Liver (tissue), 9 donors: Measurements from ENCODE around the gene DBP. TPM values are rescaled to one million over a fixed set of nuclear protein-coding genes. Genes with fewer than 3 reads are reported as not detected.

Experiments
- DNase-seq: peaks from one replicate; pipeline ENCODE4 v3.0.0-alpha.2; 2017; ENCODE audit warnings: low spot score
- H3K27ac ChIP-seq, 2 donors: one replicate each; pipeline ENCODE4 v1.7.0; 2013; ENCODE audit warnings: inconsistent platforms in 2 of 2, low read length in 2 of 2, control low read depth in 1 of 2, low read depth in 1 of 2, mild to moderate bottlenecking in 1 of 2
- H3K27me3 ChIP-seq, 4 donors: one replicate each; pipeline versions ENCODE4 v1.6.1 to v1.7.0; 2013; ENCODE audit warnings: low read length in 3 of 4, inconsistent platforms in 1 of 4, mild to moderate bottlenecking in 1 of 4, moderate library complexity in 1 of 4; ENCODE audit not compliant: control insufficient read depth in 4 of 4, insufficient read depth in 4 of 4
- H3K36me3 ChIP-seq, 4 donors: one replicate each; pipeline versions ENCODE4 v1.6.1 to v1.7.0; 2013; ENCODE audit warnings: low read length in 3 of 4, mild to moderate bottlenecking in 3 of 4, low read depth in 1 of 4, moderate library complexity in 1 of 4; ENCODE audit not compliant: control insufficient read depth in 4 of 4, insufficient read depth in 3 of 4
- H3K4me1 ChIP-seq, 4 donors: one replicate each; pipeline versions ENCODE4 v1.6.1 to v1.7.0; 2013; ENCODE audit warnings: low read length in 3 of 4, mild to moderate bottlenecking in 3 of 4, moderate library complexity in 1 of 4; ENCODE audit not compliant: control insufficient read depth in 4 of 4, insufficient read depth in 4 of 4
- H3K4me3 ChIP-seq, 3 donors: one replicate each; pipeline versions ENCODE4 v1.6.1 to v1.7.0; 2013; ENCODE audit warnings: low read length in 3 of 3, control low read depth in 1 of 3, low read depth in 1 of 3, mild to moderate bottlenecking in 1 of 3
- H3K9ac ChIP-seq, 2 donors: one replicate each; pipeline ENCODE4 v1.7.0; 2013; ENCODE audit warnings: low read length in 2 of 2, mild to moderate bottlenecking in 2 of 2, moderate library complexity in 2 of 2, control low read depth in 1 of 2, low read depth in 1 of 2
- H3K9me3 ChIP-seq, 4 donors: one replicate each; pipeline versions ENCODE4 v1.6.1 to v1.7.0; 2013; ENCODE audit warnings: low read length in 3 of 4; ENCODE audit not compliant: control insufficient read depth in 4 of 4
- CTCF ChIP-seq: fragments of 150-350 bp; IDR thresholded peaks from 2 replicates; pipeline ENCODE4 v1.5.1; 2017; ENCODE audit warnings: improper control_type of control experiment, low read depth, low read length; ENCODE audit not compliant: missing input control
- EGR1 ChIP-seq, 2 donors: IDR thresholded peaks; 2 replicates each; pipeline ENCODE4 v1.6.1; 2016 to 2018; ENCODE audit warnings: antibody characterized with exemption in 2 of 2, low read depth in 2 of 2
- FOXA1 ChIP-seq: IDR thresholded peaks from 2 replicates; pipeline ENCODE4 v1.6.1; 2016; ENCODE audit warnings: antibody characterized with exemption
- FOXA2 ChIP-seq: IDR thresholded peaks from 2 replicates; pipeline ENCODE4 v1.6.1; 2016; ENCODE audit warnings: antibody characterized with exemption
- GABPA ChIP-seq, 2 donors: IDR thresholded peaks in 1 of 2; conservative IDR thresholded peaks in 1 of 2; 2 replicates each; pipeline ENCODE4 v1.6.1; 2016; ENCODE audit warnings: antibody characterized with exemption in 2 of 2, mild to moderate bottlenecking in 1 of 2, moderate library complexity in 1 of 2
- HNF4A ChIP-seq, 2 donors: conservative IDR thresholded peaks; 2 replicates each; pipeline ENCODE4 v1.6.1; 2016; ENCODE audit warnings: antibody characterized with exemption in 2 of 2, mild to moderate bottlenecking in 2 of 2
- HNF4G ChIP-seq: IDR thresholded peaks from 2 replicates; pipeline ENCODE4 v1.6.1; 2016; ENCODE audit warnings: antibody characterized with exemption
- JUND ChIP-seq, 2 donors: IDR thresholded peaks; 2 replicates each; pipeline ENCODE4 v1.6.1; 2016; ENCODE audit warnings: antibody characterized with exemption in 2 of 2
- MAX ChIP-seq: IDR thresholded peaks from 2 replicates; pipeline ENCODE4 v1.6.1; 2016; ENCODE audit warnings: antibody characterized with exemption
- NR2F2 ChIP-seq: IDR thresholded peaks from 2 replicates; pipeline ENCODE4 v1.6.1; 2016; ENCODE audit warnings: antibody characterized with exemption
- RAD21 ChIP-seq, 2 donors: IDR thresholded peaks; 2 replicates each; pipeline ENCODE4 v1.6.1; 2016; ENCODE audit warnings: antibody characterized with exemption in 2 of 2, mild to moderate bottlenecking in 2 of 2
- RXRA ChIP-seq, 2 donors: IDR thresholded peaks; 2 replicates each; pipeline ENCODE4 v1.6.1; 2017 to 2018; ENCODE audit warnings: antibody characterized with exemption in 2 of 2, mild to moderate bottlenecking in 1 of 2
- SP1 ChIP-seq: IDR thresholded peaks from 2 replicates; pipeline ENCODE4 v1.6.1; 2018; ENCODE audit warnings: antibody characterized with exemption, mild to moderate bottlenecking
- TAF1 ChIP-seq: conservative IDR thresholded peaks from 2 replicates; pipeline ENCODE4 v1.6.1; 2016; ENCODE audit warnings: antibody characterized with exemption, mild to moderate bottlenecking
- YY1 ChIP-seq: IDR thresholded peaks from 2 replicates; pipeline ENCODE4 v1.6.1; 2016; ENCODE audit warnings: antibody characterized with exemption, mild to moderate bottlenecking
- ZBTB33 ChIP-seq: IDR thresholded peaks from 2 replicates; pipeline ENCODE4 v1.6.1; 2016; ENCODE audit warnings: antibody characterized with exemption
- WGBS: extraction: QIAGEN DNeasy Blood & Tissue Kit; methylation state at CpG from one replicate; pipeline ENCODE4 v1.1.7; 2013; 5-methylcytosine and 5-hydroxymethylcytosine counted together
- polyA plus RNA-seq, 2 donors: library from polyadenylated mRNA; stranded (reverse) in 1 of 2; unstranded in 1 of 2; fragments of 200-250 nt in 1 of 2; fragments of >200 nt in 1 of 2; fragmentation: Nextera tagmentation in 1 of 2; extraction: Ambion mirVana in 1 of 2; gene quantifications; one replicate each; pipeline versions ENCODE4 v1.2.1 to v1.2.3, GENCODE V29; 2013 to 2015
- total RNA-seq, 2 donors: library from RNA; depleted of rRNA; stranded (reverse); fragments of >200 nt; gene quantifications; one replicate each; pipeline ENCODE4 v1.2.3, GENCODE V29; 2014
- TF ChIP-seq, protein P1 (sequence below): IDR thresholded peaks from 2 replicates; pipeline ENCODE4 v1.6.1; 2016; ENCODE audit warnings: antibody characterized with exemption
- TF ChIP-seq, protein P2 (sequence below): IDR thresholded peaks from 2 replicates; pipeline ENCODE4 v1.6.1; 2016; ENCODE audit warnings: antibody characterized with exemption, mild to moderate bottlenecking
- donor health status: healthy.
- donor health status: healthy.
- donor health status: healthy.
- donor health status: healthy.
- donor health status: healthy.

DBP gene
- total and polyA plus RNA-seq, 4 donors, result 1.2 to 4.5 (median 1.8) TPM

DNA sequence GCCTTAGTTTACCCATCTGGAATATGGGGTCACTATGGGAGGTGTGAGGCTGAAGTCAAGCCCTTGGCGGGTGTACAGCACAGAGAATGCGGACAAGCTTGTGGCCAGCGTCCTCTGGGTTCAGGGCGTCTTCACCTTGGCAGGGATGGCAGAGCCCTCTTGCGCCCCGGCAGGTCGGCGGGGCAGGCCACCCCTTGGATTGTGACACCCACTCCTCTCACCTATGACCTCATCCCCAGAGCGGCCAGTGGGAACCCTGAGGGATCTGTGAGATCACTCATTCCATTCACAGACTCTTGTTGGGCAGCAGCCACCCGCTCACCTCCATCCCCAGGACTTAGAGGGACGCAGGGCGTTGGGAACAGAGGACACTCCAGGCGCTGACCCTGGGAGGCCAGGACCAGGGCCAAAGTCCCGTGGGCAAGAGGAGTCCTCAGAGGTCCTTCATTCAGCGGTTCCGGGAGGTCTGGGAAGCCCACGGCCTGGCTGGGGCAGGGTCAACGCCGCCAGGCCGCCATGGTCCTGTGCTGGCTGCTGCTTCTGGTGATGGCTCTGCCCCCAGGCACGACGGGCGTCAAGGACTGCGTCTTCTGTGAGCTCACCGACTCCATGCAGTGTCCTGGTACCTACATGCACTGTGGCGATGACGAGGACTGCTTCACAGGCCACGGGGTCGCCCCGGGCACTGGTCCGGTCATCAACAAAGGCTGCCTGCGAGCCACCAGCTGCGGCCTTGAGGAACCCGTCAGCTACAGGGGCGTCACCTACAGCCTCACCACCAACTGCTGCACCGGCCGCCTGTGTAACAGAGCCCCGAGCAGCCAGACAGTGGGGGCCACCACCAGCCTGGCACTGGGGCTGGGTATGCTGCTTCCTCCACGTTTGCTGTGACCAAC lies 30.5 kb downstream of the DBP start, which contains the start of gene SPACA4:
Gene SPACA4 (plus strand): TSS at position 280 of the 896 bp plus-strand sequence. CDS start 237 bp downstream, at position 517.
- WGBS, result 88% methylated on average over 39 of the region's 39 CpGs

More for the DNA sequence above, 30.5 kb downstream of the DBP start, which contains the start of gene SPACA4:
- H3K9ac ChIP-seq, result no peak within 1 kb of the TSS
- DNase-seq, result no peak
- H3K27ac ChIP-seq, result no peak within 1 kb of the TSS
- no peak for TF ChIP-seq FOXA2
- TF ChIP-seq EGR1 (IDR thresholded peaks at IDR 0.05; ENCODE audit: low read depth in 2 of 2), result no peak
- TF ChIP-seq SP1, result no peak
- TF ChIP-seq, protein P1, sequence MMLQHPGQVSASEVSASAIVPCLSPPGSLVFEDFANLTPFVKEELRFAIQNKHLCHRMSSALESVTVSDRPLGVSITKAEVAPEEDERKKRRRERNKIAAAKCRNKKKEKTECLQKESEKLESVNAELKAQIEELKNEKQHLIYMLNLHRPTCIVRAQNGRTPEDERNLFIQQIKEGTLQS, result no peak
- no peak for TF ChIP-seq RXRA (IDR thresholded peaks at IDR 0.05)
- no peak for TF ChIP-seq HNF4A (conservative IDR thresholded peaks at IDR 0.05)
- TF ChIP-seq RAD21 (IDR thresholded peaks at IDR 0.05), result no peak
- no peak for TF ChIP-seq FOXA1
- no peak for TF ChIP-seq GABPA (IDR thresholded peaks at IDR 0.05 in 1 of 2, conservative IDR thresholded peaks at IDR 0.05 in 1 of 2)
- TF ChIP-seq HNF4G, result no peak
- TF ChIP-seq YY1, result no peak
- TF ChIP-seq NR2F2, result no peak
- TF ChIP-seq JUND (IDR thresholded peaks at IDR 0.05), result no peak
- no peak for TF ChIP-seq MAX
- TF ChIP-seq, protein P2, sequence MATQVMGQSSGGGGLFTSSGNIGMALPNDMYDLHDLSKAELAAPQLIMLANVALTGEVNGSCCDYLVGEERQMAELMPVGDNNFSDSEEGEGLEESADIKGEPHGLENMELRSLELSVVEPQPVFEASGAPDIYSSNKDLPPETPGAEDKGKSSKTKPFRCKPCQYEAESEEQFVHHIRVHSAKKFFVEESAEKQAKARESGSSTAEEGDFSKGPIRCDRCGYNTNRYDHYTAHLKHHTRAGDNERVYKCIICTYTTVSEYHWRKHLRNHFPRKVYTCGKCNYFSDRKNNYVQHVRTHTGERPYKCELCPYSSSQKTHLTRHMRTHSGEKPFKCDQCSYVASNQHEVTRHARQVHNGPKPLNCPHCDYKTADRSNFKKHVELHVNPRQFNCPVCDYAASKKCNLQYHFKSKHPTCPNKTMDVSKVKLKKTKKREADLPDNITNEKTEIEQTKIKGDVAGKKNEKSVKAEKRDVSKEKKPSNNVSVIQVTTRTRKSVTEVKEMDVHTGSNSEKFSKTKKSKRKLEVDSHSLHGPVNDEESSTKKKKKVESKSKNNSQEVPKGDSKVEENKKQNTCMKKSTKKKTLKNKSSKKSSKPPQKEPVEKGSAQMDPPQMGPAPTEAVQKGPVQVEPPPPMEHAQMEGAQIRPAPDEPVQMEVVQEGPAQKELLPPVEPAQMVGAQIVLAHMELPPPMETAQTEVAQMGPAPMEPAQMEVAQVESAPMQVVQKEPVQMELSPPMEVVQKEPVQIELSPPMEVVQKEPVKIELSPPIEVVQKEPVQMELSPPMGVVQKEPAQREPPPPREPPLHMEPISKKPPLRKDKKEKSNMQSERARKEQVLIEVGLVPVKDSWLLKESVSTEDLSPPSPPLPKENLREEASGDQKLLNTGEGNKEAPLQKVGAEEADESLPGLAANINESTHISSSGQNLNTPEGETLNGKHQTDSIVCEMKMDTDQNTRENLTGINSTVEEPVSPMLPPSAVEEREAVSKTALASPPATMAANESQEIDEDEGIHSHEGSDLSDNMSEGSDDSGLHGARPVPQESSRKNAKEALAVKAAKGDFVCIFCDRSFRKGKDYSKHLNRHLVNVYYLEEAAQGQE, result no peak
- TF ChIP-seq ZBTB33, result no peak
- no peak for TF ChIP-seq TAF1
- no peak for TF ChIP-seq CTCF
- no peaks in the 10 kb centered on the region for H3K36me3 ChIP-seq
- no peak within 1 kb of the TSS for H3K4me3 ChIP-seq
- no peaks in the 10 kb centered on the region for H3K4me1 ChIP-seq
- no peaks in the 10 kb centered on the region for H3K27me3 ChIP-seq
- no peaks in the 10 kb centered on the region for H3K9me3 ChIP-seq
